ENCODE measurements around the gene SPEM1.

DNA sequence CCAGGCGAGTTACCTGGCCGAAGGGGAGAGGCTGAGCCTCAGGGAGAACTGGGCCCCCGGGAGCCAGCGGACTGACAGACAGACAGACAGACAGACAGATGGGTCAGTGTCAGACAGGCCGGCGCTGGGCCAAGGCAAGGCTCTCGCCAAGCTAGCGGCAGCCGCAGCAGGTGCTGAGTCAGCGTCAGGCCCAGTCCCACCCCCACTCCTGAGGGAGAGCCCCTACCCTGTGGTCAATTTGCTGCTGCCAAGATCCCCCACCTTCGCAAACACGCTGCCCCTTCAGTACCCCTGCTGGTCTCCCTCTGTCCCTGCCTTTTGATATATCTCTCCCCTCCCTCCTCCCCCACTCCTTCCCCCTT, 20.7 kb downstream of the SPEM1 start:
- TF ChIP-seq, protein P1, sequence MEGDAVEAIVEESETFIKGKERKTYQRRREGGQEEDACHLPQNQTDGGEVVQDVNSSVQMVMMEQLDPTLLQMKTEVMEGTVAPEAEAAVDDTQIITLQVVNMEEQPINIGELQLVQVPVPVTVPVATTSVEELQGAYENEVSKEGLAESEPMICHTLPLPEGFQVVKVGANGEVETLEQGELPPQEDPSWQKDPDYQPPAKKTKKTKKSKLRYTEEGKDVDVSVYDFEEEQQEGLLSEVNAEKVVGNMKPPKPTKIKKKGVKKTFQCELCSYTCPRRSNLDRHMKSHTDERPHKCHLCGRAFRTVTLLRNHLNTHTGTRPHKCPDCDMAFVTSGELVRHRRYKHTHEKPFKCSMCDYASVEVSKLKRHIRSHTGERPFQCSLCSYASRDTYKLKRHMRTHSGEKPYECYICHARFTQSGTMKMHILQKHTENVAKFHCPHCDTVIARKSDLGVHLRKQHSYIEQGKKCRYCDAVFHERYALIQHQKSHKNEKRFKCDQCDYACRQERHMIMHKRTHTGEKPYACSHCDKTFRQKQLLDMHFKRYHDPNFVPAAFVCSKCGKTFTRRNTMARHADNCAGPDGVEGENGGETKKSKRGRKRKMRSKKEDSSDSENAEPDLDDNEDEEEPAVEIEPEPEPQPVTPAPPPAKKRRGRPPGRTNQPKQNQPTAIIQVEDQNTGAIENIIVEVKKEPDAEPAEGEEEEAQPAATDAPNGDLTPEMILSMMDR (IDR thresholded peaks at IDR 0.05), result no peak
- TF ChIP-seq POLR2A (IDR thresholded peaks at IDR 0.05), result no peak

Data from heart left ventricle (tissue), 13 donors.